ENCODE results near the gene SLC7A1. TPM values are rescaled to one million over a fixed set of nuclear protein-coding genes. Genes with fewer than 3 reads are reported as not detected.

SLC7A1 gene
- total and polyA plus RNA-seq, 2 donors (not counting 1 experiment from before 2014, with no cell fraction given), result 15.4 to 26.6 TPM

- peak; percentile 96 to 98 for TF ChIP-seq CTCF (conservative IDR thresholded peaks at IDR 0.05 in 1 of 2, IDR thresholded peaks at IDR 0.05 in 1 of 2; ENCODE audit: low read depth in 1 of 2, low read length in 2 of 2)
- no peak for TF ChIP-seq EZH2 (IDR thresholded peaks at IDR 0.05; ENCODE audit: low read length, missing control alignments)
- H3K9me3 ChIP-seq (ENCODE audit: control insufficient read depth, insufficient read depth, low read depth, low read length), result no peaks in the 10 kb centered on the region
- H3K36me3 ChIP-seq (ENCODE audit: control insufficient read depth, insufficient read depth, low read length), result peaks cover 1% of the 10 kb centered on the region
- peaks cover 2% of the 10 kb centered on the region for H3K27me3 ChIP-seq (ENCODE audit: control insufficient read depth, insufficient read depth, low read length)
- no peak overlapping the region for H2AFZ ChIP-seq (ENCODE audit: low read length)
- H3K4me3 ChIP-seq (replicated peaks in 1 of 4; ENCODE audit: control extremely low read depth in 1 of 4, insufficient read depth in 1 of 4, low read depth in 3 of 4, low read length in 4 of 4), result no peak overlapping the region
- peak; percentile 80 to 91 for DNase-seq (ENCODE audit: low read depth in 2 of 2)
- no peaks in the 10 kb centered on the region for H4K20me1 ChIP-seq (ENCODE audit: control insufficient read depth, extremely low read depth, insufficient read depth, low read length)
- H3K4me1 ChIP-seq (ENCODE audit: control insufficient read depth, extremely low read depth, insufficient read depth, low read length), result no peaks in the 10 kb centered on the region
- H3K79me2 ChIP-seq (ENCODE audit: control insufficient read depth, insufficient read depth, low read length), result no peaks in the 10 kb centered on the region
- no peak overlapping the region for H3K9ac ChIP-seq (ENCODE audit: insufficient read depth, low read length)
- H3K4me2 ChIP-seq (ENCODE audit: extremely low read depth, insufficient read depth, low read length), result no peak overlapping the region
- no peak overlapping the region for H3K27ac ChIP-seq (ENCODE audit: insufficient read depth, low read length)
Observed at GRCh38 chr13:29508130-29508875, 87.2 kb downstream of the SLC7A1 start.

GRCh38 chr13:29507356-29507755 is 88.1 kb downstream of the SLC7A1 start:
- no peak overlapping the region for H3K27ac ChIP-seq (ENCODE audit: insufficient read depth, low read length)

GRCh38 chr13:29505950-29506349 is 89.5 kb downstream of the SLC7A1 start:
- Histone ChIP-seq H3K27me3 (ENCODE audit: control insufficient read depth, insufficient read depth, low read length) (peaks cover 6% of the 10 kb centered on the region), H3K36me3 (ENCODE audit: control insufficient read depth, insufficient read depth, low read length) (no peaks in the 10 kb centered on the region), H4K20me1 (ENCODE audit: control insufficient read depth, extremely low read depth, insufficient read depth, low read length) (no peaks in the 10 kb centered on the region), H3K79me2 (ENCODE audit: control insufficient read depth, insufficient read depth, low read length) (no peaks in the 10 kb centered on the region), H3K27ac (ENCODE audit: insufficient read depth, low read length) (no peak overlapping the region), H3K9ac (ENCODE audit: insufficient read depth, low read length) (no peak overlapping the region), H3K4me2 (ENCODE audit: extremely low read depth, insufficient read depth, low read length) (no peak overlapping the region), H3K4me1 (ENCODE audit: control insufficient read depth, extremely low read depth, insufficient read depth, low read length) (no peaks in the 10 kb centered on the region), H3K9me3 (ENCODE audit: control insufficient read depth, insufficient read depth, low read depth, low read length) (no peaks in the 10 kb centered on the region), H2AFZ (ENCODE audit: low read length) (no peak overlapping the region), H3K4me3 (replicated peaks in 1 of 4; ENCODE audit: control extremely low read depth in 1 of 4, insufficient read depth in 1 of 4, low read depth in 3 of 4, low read length in 4 of 4) (no peak overlapping the region)
- no peak for DNase-seq (ENCODE audit: low read depth in 2 of 2)
- TF ChIP-seq EZH2 (IDR thresholded peaks at IDR 0.05; ENCODE audit: low read length, missing control alignments) (no peak), CTCF (conservative IDR thresholded peaks at IDR 0.05 in 1 of 2, IDR thresholded peaks at IDR 0.05 in 1 of 2; ENCODE audit: low read depth in 1 of 2, low read length in 2 of 2) (no peak)

More at GRCh38 chr13:29507356-29507755, 88.1 kb downstream of the SLC7A1 start:
- Histone ChIP-seq H3K4me1 (ENCODE audit: control insufficient read depth, extremely low read depth, insufficient read depth, low read length) (no peaks in the 10 kb centered on the region), H3K4me3 (replicated peaks in 1 of 4; ENCODE audit: control extremely low read depth in 1 of 4, insufficient read depth in 1 of 4, low read depth in 3 of 4, low read length in 4 of 4) (no peak overlapping the region), H3K4me2 (ENCODE audit: extremely low read depth, insufficient read depth, low read length) (no peak overlapping the region), H3K9ac (ENCODE audit: insufficient read depth, low read length) (no peak overlapping the region), H3K27me3 (ENCODE audit: control insufficient read depth, insufficient read depth, low read length) (peaks cover 4% of the 10 kb centered on the region), H3K9me3 (ENCODE audit: control insufficient read depth, insufficient read depth, low read depth, low read length) (no peaks in the 10 kb centered on the region), H4K20me1 (ENCODE audit: control insufficient read depth, extremely low read depth, insufficient read depth, low read length) (no peaks in the 10 kb centered on the region), H3K36me3 (ENCODE audit: control insufficient read depth, insufficient read depth, low read length) (peaks cover 1% of the 10 kb centered on the region), H3K79me2 (ENCODE audit: control insufficient read depth, insufficient read depth, low read length) (no peaks in the 10 kb centered on the region), H2AFZ (ENCODE audit: low read length) (no peak overlapping the region)
- TF ChIP-seq CTCF (conservative IDR thresholded peaks at IDR 0.05 in 1 of 2, IDR thresholded peaks at IDR 0.05 in 1 of 2; ENCODE audit: low read depth in 1 of 2, low read length in 2 of 2) (no peak), EZH2 (IDR thresholded peaks at IDR 0.05; ENCODE audit: low read length, missing control alignments) (no peak)
- DNase-seq (ENCODE audit: low read depth in 2 of 2), result no peak

All from fibroblast of lung (primary cell).